Liver (tissue), 9 donors: ENCODE measurements around the gene ZNF740. TPM values are rescaled to one million over a fixed set of nuclear protein-coding genes. Genes with fewer than 3 reads are reported as not detected.

ENCODE experiments used
- DNase-seq: peaks from one replicate; pipeline ENCODE4 v3.0.0-alpha.2; 2017; ENCODE audit warnings: low spot score
- H3K27ac ChIP-seq, 2 donors: one replicate each; pipeline ENCODE4 v1.7.0; 2013; ENCODE audit warnings: inconsistent platforms in 2 of 2, low read length in 2 of 2, control low read depth in 1 of 2, low read depth in 1 of 2, mild to moderate bottlenecking in 1 of 2
- H3K27me3 ChIP-seq, 4 donors: one replicate each; pipeline versions ENCODE4 v1.6.1 to v1.7.0; 2013; ENCODE audit warnings: low read length in 3 of 4, inconsistent platforms in 1 of 4, mild to moderate bottlenecking in 1 of 4, moderate library complexity in 1 of 4; ENCODE audit not compliant: control insufficient read depth in 4 of 4, insufficient read depth in 4 of 4
- H3K36me3 ChIP-seq, 4 donors: one replicate each; pipeline versions ENCODE4 v1.6.1 to v1.7.0; 2013; ENCODE audit warnings: low read length in 3 of 4, mild to moderate bottlenecking in 3 of 4, low read depth in 1 of 4, moderate library complexity in 1 of 4; ENCODE audit not compliant: control insufficient read depth in 4 of 4, insufficient read depth in 3 of 4
- H3K4me1 ChIP-seq, 4 donors: one replicate each; pipeline versions ENCODE4 v1.6.1 to v1.7.0; 2013; ENCODE audit warnings: low read length in 3 of 4, mild to moderate bottlenecking in 3 of 4, moderate library complexity in 1 of 4; ENCODE audit not compliant: control insufficient read depth in 4 of 4, insufficient read depth in 4 of 4
- H3K4me3 ChIP-seq, 3 donors: one replicate each; pipeline versions ENCODE4 v1.6.1 to v1.7.0; 2013; ENCODE audit warnings: low read length in 3 of 3, control low read depth in 1 of 3, low read depth in 1 of 3, mild to moderate bottlenecking in 1 of 3
- H3K9ac ChIP-seq, 2 donors: one replicate each; pipeline ENCODE4 v1.7.0; 2013; ENCODE audit warnings: low read length in 2 of 2, mild to moderate bottlenecking in 2 of 2, moderate library complexity in 2 of 2, control low read depth in 1 of 2, low read depth in 1 of 2
- H3K9me3 ChIP-seq, 4 donors: one replicate each; pipeline versions ENCODE4 v1.6.1 to v1.7.0; 2013; ENCODE audit warnings: low read length in 3 of 4; ENCODE audit not compliant: control insufficient read depth in 4 of 4
- EGR1 ChIP-seq, 2 donors: IDR thresholded peaks; 2 replicates each; pipeline ENCODE4 v1.6.1; 2016 to 2018; ENCODE audit warnings: antibody characterized with exemption in 2 of 2, low read depth in 2 of 2
- FOXA1 ChIP-seq: IDR thresholded peaks from 2 replicates; pipeline ENCODE4 v1.6.1; 2016; ENCODE audit warnings: antibody characterized with exemption
- FOXA2 ChIP-seq: IDR thresholded peaks from 2 replicates; pipeline ENCODE4 v1.6.1; 2016; ENCODE audit warnings: antibody characterized with exemption
- GABPA ChIP-seq, 2 donors: IDR thresholded peaks in 1 of 2; conservative IDR thresholded peaks in 1 of 2; 2 replicates each; pipeline ENCODE4 v1.6.1; 2016; ENCODE audit warnings: antibody characterized with exemption in 2 of 2, mild to moderate bottlenecking in 1 of 2, moderate library complexity in 1 of 2
- HNF4A ChIP-seq, 2 donors: conservative IDR thresholded peaks; 2 replicates each; pipeline ENCODE4 v1.6.1; 2016; ENCODE audit warnings: antibody characterized with exemption in 2 of 2, mild to moderate bottlenecking in 2 of 2
- HNF4G ChIP-seq: IDR thresholded peaks from 2 replicates; pipeline ENCODE4 v1.6.1; 2016; ENCODE audit warnings: antibody characterized with exemption
- JUND ChIP-seq, 2 donors: IDR thresholded peaks; 2 replicates each; pipeline ENCODE4 v1.6.1; 2016; ENCODE audit warnings: antibody characterized with exemption in 2 of 2
- MAX ChIP-seq: IDR thresholded peaks from 2 replicates; pipeline ENCODE4 v1.6.1; 2016; ENCODE audit warnings: antibody characterized with exemption
- NR2F2 ChIP-seq: IDR thresholded peaks from 2 replicates; pipeline ENCODE4 v1.6.1; 2016; ENCODE audit warnings: antibody characterized with exemption
- RAD21 ChIP-seq, 2 donors: IDR thresholded peaks; 2 replicates each; pipeline ENCODE4 v1.6.1; 2016; ENCODE audit warnings: antibody characterized with exemption in 2 of 2, mild to moderate bottlenecking in 2 of 2
- REST ChIP-seq: IDR thresholded peaks from 2 replicates; pipeline ENCODE4 v1.6.1; 2016; ENCODE audit warnings: antibody characterized with exemption, mild to moderate bottlenecking
- RXRA ChIP-seq, 2 donors: IDR thresholded peaks; 2 replicates each; pipeline ENCODE4 v1.6.1; 2017 to 2018; ENCODE audit warnings: antibody characterized with exemption in 2 of 2, mild to moderate bottlenecking in 1 of 2
- SP1 ChIP-seq: IDR thresholded peaks from 2 replicates; pipeline ENCODE4 v1.6.1; 2018; ENCODE audit warnings: antibody characterized with exemption, mild to moderate bottlenecking
- TAF1 ChIP-seq: conservative IDR thresholded peaks from 2 replicates; pipeline ENCODE4 v1.6.1; 2016; ENCODE audit warnings: antibody characterized with exemption, mild to moderate bottlenecking
- YY1 ChIP-seq: IDR thresholded peaks from 2 replicates; pipeline ENCODE4 v1.6.1; 2016; ENCODE audit warnings: antibody characterized with exemption, mild to moderate bottlenecking
- ZBTB33 ChIP-seq: IDR thresholded peaks from 2 replicates; pipeline ENCODE4 v1.6.1; 2016; ENCODE audit warnings: antibody characterized with exemption
- WGBS: extraction: QIAGEN DNeasy Blood & Tissue Kit; methylation state at CpG from one replicate; pipeline ENCODE4 v1.1.7; 2013; 5-methylcytosine and 5-hydroxymethylcytosine counted together
- polyA plus RNA-seq, 2 donors: library from polyadenylated mRNA; stranded (reverse) in 1 of 2; unstranded in 1 of 2; fragments of 200-250 nt in 1 of 2; fragments of >200 nt in 1 of 2; fragmentation: Nextera tagmentation in 1 of 2; extraction: Ambion mirVana in 1 of 2; gene quantifications; one replicate each; pipeline versions ENCODE4 v1.2.1 to v1.2.3, GENCODE V29; 2013 to 2015
- total RNA-seq, 2 donors: library from RNA; depleted of rRNA; stranded (reverse); fragments of >200 nt; gene quantifications; one replicate each; pipeline ENCODE4 v1.2.3, GENCODE V29; 2014
- TF ChIP-seq, protein P1 (sequence below): fragments of 150-350 bp; IDR thresholded peaks from 2 replicates; pipeline ENCODE4 v1.5.1; 2017; ENCODE audit warnings: improper control_type of control experiment, low read depth, low read length; ENCODE audit not compliant: missing input control
- TF ChIP-seq, protein P2 (sequence below): IDR thresholded peaks from 2 replicates; pipeline ENCODE4 v1.6.1; 2016; ENCODE audit warnings: antibody characterized with exemption
- donor health status: healthy.
- donor health status: healthy.
- donor health status: healthy.
- donor health status: healthy.
- donor health status: healthy.

ZNF740 gene
- total and polyA plus RNA-seq, 4 donors = 1.4 to 14.4 (median 6.3) TPM

- H3K9me3 ChIP-seq = no peaks in the 10 kb centered on the region
- WGBS = 3% methylated on average over 44 of the region's 44 CpGs
- peaks cover 0 to 15% (median 0%) of the 10 kb centered on the region in 4 donors for H3K27me3 ChIP-seq
- peak within 1 kb of the TSS; percentile 47 to 59 for H3K27ac ChIP-seq
- H3K4me1 ChIP-seq = peaks cover 0 to 4% (median 2%) of the 10 kb centered on the region in 4 donors
- H3K36me3 ChIP-seq = no peaks in the 10 kb centered on the region
- H3K9ac ChIP-seq = no peak within 1 kb of the TSS
- H3K4me3 ChIP-seq = peak within 1 kb of the TSS in 2 of 3 donors; percentile 9 to 49
- DNase-seq = no peak
- no peak for TF ChIP-seq RXRA (IDR thresholded peaks at IDR 0.05)
Observed at GRCh38 chr12:53231921-53232645, 51.6 kb downstream of the ZNF740 start, which contains the start of gene RARG. RARG (minus strand) TSS chr12:53232209; CDS start chr12:53227545, 4,664 bp downstream.

DNA sequence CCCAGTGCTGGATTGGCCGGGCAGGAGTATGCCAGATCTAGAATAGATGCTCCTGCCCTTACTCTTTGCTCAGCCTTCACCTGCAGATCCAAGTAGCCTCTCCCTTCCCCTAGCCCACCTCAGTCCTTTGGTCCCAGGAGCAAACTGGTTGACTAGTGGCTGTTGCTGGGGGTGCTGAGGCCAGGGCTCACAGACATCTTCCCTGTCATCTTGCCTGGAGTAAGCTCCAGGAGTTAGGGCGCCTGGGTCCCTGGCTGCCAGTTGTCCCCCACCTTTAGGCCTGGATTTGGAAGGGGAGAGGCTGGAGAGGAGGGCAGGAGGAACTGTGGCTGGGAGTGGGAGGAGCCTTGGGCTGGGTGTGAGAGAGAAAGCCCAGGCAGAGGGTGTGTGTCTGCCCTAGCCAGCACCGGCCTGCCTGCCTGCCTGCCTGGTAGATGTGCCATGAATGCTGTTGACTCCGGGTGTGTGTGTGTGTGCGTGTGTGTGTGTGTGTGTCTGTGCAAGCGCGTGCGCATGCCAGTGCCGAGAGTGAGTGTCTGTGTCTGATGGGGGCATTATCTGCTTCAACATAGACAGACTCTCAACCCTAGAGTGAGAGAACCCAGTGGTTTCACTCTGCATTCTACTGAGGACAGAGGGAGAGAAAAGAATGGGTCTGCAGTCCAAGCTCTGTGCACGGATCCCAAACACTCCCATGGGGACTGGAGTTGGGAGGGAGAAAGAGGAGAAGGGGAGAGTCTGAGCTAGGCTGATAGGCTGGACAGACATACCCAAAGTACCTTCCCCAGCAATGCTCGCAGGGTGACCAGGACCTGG, 52.3 kb downstream of the ZNF740 start:
- Histone ChIP-seq H3K27ac (no peak overlapping the region), H3K9me3 (no peaks in the 10 kb centered on the region), H3K4me3 (peak overlapping the region in 1 of 3 donors; percentile 49), H3K27me3 (peaks cover 0 to 15% (median 0%) of the 10 kb centered on the region in 4 donors), H3K36me3 (no peaks in the 10 kb centered on the region), H3K4me1 (peaks cover 0 to 4% (median 2%) of the 10 kb centered on the region in 4 donors), H3K9ac (no peak overlapping the region)
- 28% methylated on average over 11 of the region's 11 CpGs for WGBS
- TF ChIP-seq GABPA (IDR thresholded peaks at IDR 0.05 in 1 of 2, conservative IDR thresholded peaks at IDR 0.05 in 1 of 2) (no peak), FOXA1 (no peak), ZBTB33 (no peak), TAF1 (no peak), REST (no peak), EGR1 (IDR thresholded peaks at IDR 0.05; ENCODE audit: low read depth in 2 of 2) (no peak), JUND (IDR thresholded peaks at IDR 0.05) (no peak), MAX (no peak), FOXA2 (no peak), HNF4A (conservative IDR thresholded peaks at IDR 0.05) (no peak), SP1 (no peak), NR2F2 (no peak), HNF4G (no peak), RAD21 (IDR thresholded peaks at IDR 0.05) (no peak), RXRA (IDR thresholded peaks at IDR 0.05) (no peak), YY1 (no peak)
- TF ChIP-seq, protein P1, sequence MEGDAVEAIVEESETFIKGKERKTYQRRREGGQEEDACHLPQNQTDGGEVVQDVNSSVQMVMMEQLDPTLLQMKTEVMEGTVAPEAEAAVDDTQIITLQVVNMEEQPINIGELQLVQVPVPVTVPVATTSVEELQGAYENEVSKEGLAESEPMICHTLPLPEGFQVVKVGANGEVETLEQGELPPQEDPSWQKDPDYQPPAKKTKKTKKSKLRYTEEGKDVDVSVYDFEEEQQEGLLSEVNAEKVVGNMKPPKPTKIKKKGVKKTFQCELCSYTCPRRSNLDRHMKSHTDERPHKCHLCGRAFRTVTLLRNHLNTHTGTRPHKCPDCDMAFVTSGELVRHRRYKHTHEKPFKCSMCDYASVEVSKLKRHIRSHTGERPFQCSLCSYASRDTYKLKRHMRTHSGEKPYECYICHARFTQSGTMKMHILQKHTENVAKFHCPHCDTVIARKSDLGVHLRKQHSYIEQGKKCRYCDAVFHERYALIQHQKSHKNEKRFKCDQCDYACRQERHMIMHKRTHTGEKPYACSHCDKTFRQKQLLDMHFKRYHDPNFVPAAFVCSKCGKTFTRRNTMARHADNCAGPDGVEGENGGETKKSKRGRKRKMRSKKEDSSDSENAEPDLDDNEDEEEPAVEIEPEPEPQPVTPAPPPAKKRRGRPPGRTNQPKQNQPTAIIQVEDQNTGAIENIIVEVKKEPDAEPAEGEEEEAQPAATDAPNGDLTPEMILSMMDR = no peak
- TF ChIP-seq, protein P2, sequence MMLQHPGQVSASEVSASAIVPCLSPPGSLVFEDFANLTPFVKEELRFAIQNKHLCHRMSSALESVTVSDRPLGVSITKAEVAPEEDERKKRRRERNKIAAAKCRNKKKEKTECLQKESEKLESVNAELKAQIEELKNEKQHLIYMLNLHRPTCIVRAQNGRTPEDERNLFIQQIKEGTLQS = no peak
- DNase-seq = no peak
